ENCODE data around the gene GINS3.

DNA sequence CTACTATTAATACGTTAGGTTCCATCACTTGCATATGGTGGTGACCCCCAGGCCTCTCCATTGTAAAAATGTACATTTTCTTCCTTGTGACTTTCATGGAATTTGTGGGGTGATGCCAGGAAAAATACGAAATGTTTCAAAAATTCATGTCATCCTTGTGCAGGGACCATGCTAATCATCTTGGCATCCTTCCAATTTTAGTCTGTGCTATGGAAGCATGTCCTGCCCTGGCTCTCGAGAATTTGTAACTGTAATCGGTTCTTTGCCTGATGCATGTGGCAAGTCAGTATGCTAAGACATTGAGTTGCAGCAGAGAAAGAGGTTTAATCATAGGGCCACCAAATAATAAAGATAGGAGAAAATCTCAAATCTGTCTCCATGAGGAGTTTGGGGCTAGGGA, 14.3 kb upstream of the GINS3 start:
- TF ChIP-seq, protein P1, sequence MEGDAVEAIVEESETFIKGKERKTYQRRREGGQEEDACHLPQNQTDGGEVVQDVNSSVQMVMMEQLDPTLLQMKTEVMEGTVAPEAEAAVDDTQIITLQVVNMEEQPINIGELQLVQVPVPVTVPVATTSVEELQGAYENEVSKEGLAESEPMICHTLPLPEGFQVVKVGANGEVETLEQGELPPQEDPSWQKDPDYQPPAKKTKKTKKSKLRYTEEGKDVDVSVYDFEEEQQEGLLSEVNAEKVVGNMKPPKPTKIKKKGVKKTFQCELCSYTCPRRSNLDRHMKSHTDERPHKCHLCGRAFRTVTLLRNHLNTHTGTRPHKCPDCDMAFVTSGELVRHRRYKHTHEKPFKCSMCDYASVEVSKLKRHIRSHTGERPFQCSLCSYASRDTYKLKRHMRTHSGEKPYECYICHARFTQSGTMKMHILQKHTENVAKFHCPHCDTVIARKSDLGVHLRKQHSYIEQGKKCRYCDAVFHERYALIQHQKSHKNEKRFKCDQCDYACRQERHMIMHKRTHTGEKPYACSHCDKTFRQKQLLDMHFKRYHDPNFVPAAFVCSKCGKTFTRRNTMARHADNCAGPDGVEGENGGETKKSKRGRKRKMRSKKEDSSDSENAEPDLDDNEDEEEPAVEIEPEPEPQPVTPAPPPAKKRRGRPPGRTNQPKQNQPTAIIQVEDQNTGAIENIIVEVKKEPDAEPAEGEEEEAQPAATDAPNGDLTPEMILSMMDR (IDR thresholded peaks at IDR 0.05 in 8 of 11, conservative IDR thresholded peaks at IDR 0.05 in 3 of 11) = no peak
- TF ChIP-seq POLR2A (IDR thresholded peaks at IDR 0.05) (no peak), POLR2AphosphoS5 (IDR thresholded peaks at IDR 0.05) (no peak)

All from spleen (tissue), 7 donors.